ENCODE results near the gene PKD1L1.

GRCh38 chr7:47799524-47799923 is 148.7 kb downstream of the PKD1L1 start:
- TF ChIP-seq, protein P1, sequence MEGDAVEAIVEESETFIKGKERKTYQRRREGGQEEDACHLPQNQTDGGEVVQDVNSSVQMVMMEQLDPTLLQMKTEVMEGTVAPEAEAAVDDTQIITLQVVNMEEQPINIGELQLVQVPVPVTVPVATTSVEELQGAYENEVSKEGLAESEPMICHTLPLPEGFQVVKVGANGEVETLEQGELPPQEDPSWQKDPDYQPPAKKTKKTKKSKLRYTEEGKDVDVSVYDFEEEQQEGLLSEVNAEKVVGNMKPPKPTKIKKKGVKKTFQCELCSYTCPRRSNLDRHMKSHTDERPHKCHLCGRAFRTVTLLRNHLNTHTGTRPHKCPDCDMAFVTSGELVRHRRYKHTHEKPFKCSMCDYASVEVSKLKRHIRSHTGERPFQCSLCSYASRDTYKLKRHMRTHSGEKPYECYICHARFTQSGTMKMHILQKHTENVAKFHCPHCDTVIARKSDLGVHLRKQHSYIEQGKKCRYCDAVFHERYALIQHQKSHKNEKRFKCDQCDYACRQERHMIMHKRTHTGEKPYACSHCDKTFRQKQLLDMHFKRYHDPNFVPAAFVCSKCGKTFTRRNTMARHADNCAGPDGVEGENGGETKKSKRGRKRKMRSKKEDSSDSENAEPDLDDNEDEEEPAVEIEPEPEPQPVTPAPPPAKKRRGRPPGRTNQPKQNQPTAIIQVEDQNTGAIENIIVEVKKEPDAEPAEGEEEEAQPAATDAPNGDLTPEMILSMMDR (IDR thresholded peaks at IDR 0.05 in 2 of 3, conservative IDR thresholded peaks at IDR 0.05 in 1 of 3; ENCODE audit: borderline replicate concordance in 1 of 3, insufficient read depth in 1 of 3, low read depth in 2 of 3, low read length in 2 of 3) = no peak
- TF ChIP-seq EZH2phosphoT487 (IDR thresholded peaks at IDR 0.05; ENCODE audit: borderline replicate concordance) = no peak
- TF ChIP-seq YY1 (IDR thresholded peaks at IDR 0.05; ENCODE audit: extremely low read depth, insufficient replicate concordance, low read depth, low read length) = no peak

All from HCT116 (cell line).